Measurements from ENCODE around the gene DGCR6.
"Not testable (repeated sequence)": the region's sequence is repeated elsewhere in the genome, so short reads cannot be mapped to it uniquely, and the experiment has no call there.

DGCR6 gene

GRCh38 chr22:18888115-18888514 lies 18.0 kb upstream of the DGCR6 start:
- no peaks in the 10 kb centered on the region for H3K9me3 ChIP-seq (ENCODE audit: control insufficient read depth, insufficient read depth, low read depth, low read length)
- no peak overlapping the region for H3K27ac ChIP-seq (ENCODE audit: extremely low read depth, low read depth, low read length)
- no peaks in the 10 kb centered on the region for H3K36me3 ChIP-seq (ENCODE audit: control insufficient read depth in 2 of 2, insufficient read depth in 1 of 2, low read length in 2 of 2)
- TF ChIP-seq RBAK (tag by site-specific recombination; IDR thresholded peaks at IDR 0.05), result no peak
- TF ChIP-seq ZBTB6 (tag by site-specific recombination; IDR thresholded peaks at IDR 0.05), result no peak
- no peak for TF ChIP-seq ZNF302 (tag by site-specific recombination; IDR thresholded peaks at IDR 0.05; ENCODE audit: low read depth)
- no peak for TF ChIP-seq ZNF596 (tag by site-specific recombination; IDR thresholded peaks at IDR 0.05)
- TF ChIP-seq PRDM6 (tag by site-specific recombination; IDR thresholded peaks at IDR 0.05), result no peak
- TF ChIP-seq ZNF658 (tag by site-specific recombination; IDR thresholded peaks at IDR 0.05), result no peak
- no peaks in the 10 kb centered on the region for H3K4me1 ChIP-seq (ENCODE audit: control insufficient read depth, insufficient read depth, low read length)
- no peak overlapping the region for H3K4me3 ChIP-seq (ENCODE audit: low read depth, low read length)
- ChIA-PET POLR2A (no interaction called here), CTCF (no interaction called here)

GRCh38 chr22:18890510-18891192 lies 15.5 kb upstream of the DGCR6 start:
- H3K36me3 ChIP-seq (ENCODE audit: control insufficient read depth in 2 of 2, insufficient read depth in 1 of 2, low read length in 2 of 2); POLR2A ChIA-PET; H3K4me3 ChIP-seq (ENCODE audit: low read depth, low read length); H3K9me3 ChIP-seq (ENCODE audit: control insufficient read depth, insufficient read depth, low read depth, low read length); H3K27ac ChIP-seq (ENCODE audit: extremely low read depth, low read depth, low read length); CTCF ChIA-PET; H3K4me1 ChIP-seq (ENCODE audit: control insufficient read depth, insufficient read depth, low read length): not testable (repeated sequence)

- H3K4me3 ChIP-seq (ENCODE audit: low read depth, low read length); H3K36me3 ChIP-seq (ENCODE audit: control insufficient read depth in 2 of 2, insufficient read depth in 1 of 2, low read length in 2 of 2); H3K9me3 ChIP-seq (ENCODE audit: control insufficient read depth, insufficient read depth, low read depth, low read length); H3K4me1 ChIP-seq (ENCODE audit: control insufficient read depth, insufficient read depth, low read length); POLR2A ChIA-PET; CTCF ChIA-PET; H3K27ac ChIP-seq (ENCODE audit: extremely low read depth, low read depth, low read length): not testable (repeated sequence)
Measured at GRCh38 chr22:18893775-18894174, 12.3 kb upstream of the DGCR6 start.

GRCh38 chr22:18896037-18896657 lies 10.0 kb upstream of the DGCR6 start:
- H3K36me3 ChIP-seq (ENCODE audit: control insufficient read depth in 2 of 2, insufficient read depth in 1 of 2, low read length in 2 of 2); H3K27ac ChIP-seq (ENCODE audit: extremely low read depth, low read depth, low read length); H3K9me3 ChIP-seq (ENCODE audit: control insufficient read depth, insufficient read depth, low read depth, low read length); H3K4me1 ChIP-seq (ENCODE audit: control insufficient read depth, insufficient read depth, low read length); CTCF ChIA-PET; H3K4me3 ChIP-seq (ENCODE audit: low read depth, low read length); POLR2A ChIA-PET: not testable (repeated sequence)

GRCh38 chr22:18906410-18906745 lies 258 bp downstream of the DGCR6 start:
- ChIA-PET POLR2A (interaction anchor here (0.9 kb wide), 1 partner anchor 23 kb away, joined by 3 read pairs; no protein-coding TSS in a partner anchor), CTCF (interaction anchor here (0.5 to 1.1 kb wide), 3 partner anchors 30 to 838 kb away, joined by 3 to 4 read pairs (median 3); partner anchors contain the start of gene PRODH)
- H3K4me1 ChIP-seq (ENCODE audit: control insufficient read depth, insufficient read depth, low read length), result not testable (repeated sequence)

GRCh38 chr22:18906896-18907295 lies 776 bp downstream of the DGCR6 start:
- POLR2A ChIA-PET, result interaction anchor here (0.9 kb wide), 1 partner anchor 23 kb away, joined by 3 read pairs; no protein-coding TSS in a partner anchor

More at GRCh38 chr22:18906410-18906745, 258 bp downstream of the DGCR6 start:
- not testable (repeated sequence) for H3K36me3 ChIP-seq (ENCODE audit: control insufficient read depth in 2 of 2, insufficient read depth in 1 of 2, low read length in 2 of 2); H3K27ac ChIP-seq (ENCODE audit: extremely low read depth, low read depth, low read length); H3K4me3 ChIP-seq (ENCODE audit: low read depth, low read length); H3K9me3 ChIP-seq (ENCODE audit: control insufficient read depth, insufficient read depth, low read depth, low read length)

More at GRCh38 chr22:18906896-18907295, 776 bp downstream of the DGCR6 start:
- CTCF ChIA-PET, result interaction anchor here (1.1 kb wide), 1 partner anchor 29 kb away, joined by 3 read pairs; the partner anchor contains the start of gene PRODH
- TF ChIP-seq OVOL3 (tag by site-specific recombination; IDR thresholded peaks at IDR 0.05), result no peak
- no peak for TF ChIP-seq ZNF610 (tag by site-specific recombination; IDR thresholded peaks at IDR 0.05; ENCODE audit: borderline replicate concordance)
- Histone ChIP-seq H3K36me3 (ENCODE audit: control insufficient read depth in 2 of 2, insufficient read depth in 1 of 2, low read length in 2 of 2) (no peaks in the 10 kb centered on the region), H3K9me3 (ENCODE audit: control insufficient read depth, insufficient read depth, low read depth, low read length) (no peaks in the 10 kb centered on the region), H3K27ac (ENCODE audit: extremely low read depth, low read depth, low read length) (no peak overlapping the region), H3K4me1 (ENCODE audit: control insufficient read depth, insufficient read depth, low read length) (no peaks in the 10 kb centered on the region), H3K4me3 (ENCODE audit: low read depth, low read length) (no peak overlapping the region)

All from HEK293 (cell line).